22Rv1 (cell line): ENCODE measurements around the gene PRTN3.

Source experiments
- ZFX ChIP-seq: fragments of 450-650 bp; IDR thresholded peaks from 2 replicates; pipeline ENCODE4 v1.6.1; 2017; ENCODE audit warnings: antibody characterized with exemption, borderline replicate concordance
- TF ChIP-seq, protein P1 (sequence below): fragments of 450-650 bp; IDR thresholded peaks from 2 replicates; pipeline ENCODE4 v1.5.1; 2017; ENCODE audit warnings: mild to moderate bottlenecking

- TF ChIP-seq, protein P1, sequence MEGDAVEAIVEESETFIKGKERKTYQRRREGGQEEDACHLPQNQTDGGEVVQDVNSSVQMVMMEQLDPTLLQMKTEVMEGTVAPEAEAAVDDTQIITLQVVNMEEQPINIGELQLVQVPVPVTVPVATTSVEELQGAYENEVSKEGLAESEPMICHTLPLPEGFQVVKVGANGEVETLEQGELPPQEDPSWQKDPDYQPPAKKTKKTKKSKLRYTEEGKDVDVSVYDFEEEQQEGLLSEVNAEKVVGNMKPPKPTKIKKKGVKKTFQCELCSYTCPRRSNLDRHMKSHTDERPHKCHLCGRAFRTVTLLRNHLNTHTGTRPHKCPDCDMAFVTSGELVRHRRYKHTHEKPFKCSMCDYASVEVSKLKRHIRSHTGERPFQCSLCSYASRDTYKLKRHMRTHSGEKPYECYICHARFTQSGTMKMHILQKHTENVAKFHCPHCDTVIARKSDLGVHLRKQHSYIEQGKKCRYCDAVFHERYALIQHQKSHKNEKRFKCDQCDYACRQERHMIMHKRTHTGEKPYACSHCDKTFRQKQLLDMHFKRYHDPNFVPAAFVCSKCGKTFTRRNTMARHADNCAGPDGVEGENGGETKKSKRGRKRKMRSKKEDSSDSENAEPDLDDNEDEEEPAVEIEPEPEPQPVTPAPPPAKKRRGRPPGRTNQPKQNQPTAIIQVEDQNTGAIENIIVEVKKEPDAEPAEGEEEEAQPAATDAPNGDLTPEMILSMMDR = no peak
- TF ChIP-seq ZFX = no peak
Measured at GRCh38 chr19:881385-882071, 40.7 kb downstream of the PRTN3 start.
